ENCODE data around the gene IL5RA.

IL5RA gene

GRCh38 chr3:3074551-3075257 lies 35.5 kb downstream of the IL5RA start:
- no peak for TF ChIP-seq REST (IDR thresholded peaks at IDR 0.05; ENCODE audit: insufficient read depth in 1 of 2, low read depth in 2 of 2, low read length in 2 of 2)
- no peak for TF ChIP-seq SIN3A (IDR thresholded peaks at IDR 0.05; ENCODE audit: borderline replicate concordance, insufficient read depth, low read length)

- no peak for TF ChIP-seq REST (IDR thresholded peaks at IDR 0.05; ENCODE audit: insufficient read depth in 1 of 2, low read depth in 2 of 2, low read length in 2 of 2)
- no peak for TF ChIP-seq SIN3A (IDR thresholded peaks at IDR 0.05; ENCODE audit: borderline replicate concordance, insufficient read depth, low read length)
- TF ChIP-seq POLR2AphosphoS5 (IDR thresholded peaks at IDR 0.05; ENCODE audit: low read depth, low read length): no peak
- no peak for TF ChIP-seq FOXP2 (optimal IDR thresholded peaks at IDR 0.05; ENCODE audit: borderline replicate concordance, extremely low read depth, extremely low read length, insufficient read depth)
- no peak for TF ChIP-seq TAF1 (IDR thresholded peaks at IDR 0.05; ENCODE audit: borderline replicate concordance, insufficient read depth, low read length)
These were observed 39.0 kb downstream of the IL5RA start for GRCh38 chr3:3071136-3071535.

GRCh38 chr3:3069723-3070122 lies 40.5 kb downstream of the IL5RA start:
- TF ChIP-seq FOXP2 (optimal IDR thresholded peaks at IDR 0.05; ENCODE audit: borderline replicate concordance, extremely low read depth, extremely low read length, insufficient read depth): no peak
- TF ChIP-seq REST (IDR thresholded peaks at IDR 0.05; ENCODE audit: insufficient read depth in 1 of 2, low read depth in 2 of 2, low read length in 2 of 2): no peak
- TF ChIP-seq TAF1 (IDR thresholded peaks at IDR 0.05; ENCODE audit: borderline replicate concordance, insufficient read depth, low read length): no peak
- no peak for TF ChIP-seq SIN3A (IDR thresholded peaks at IDR 0.05; ENCODE audit: borderline replicate concordance, insufficient read depth, low read length)
- TF ChIP-seq POLR2AphosphoS5 (IDR thresholded peaks at IDR 0.05; ENCODE audit: low read depth, low read length): no peak

- TF ChIP-seq SIN3A (IDR thresholded peaks at IDR 0.05; ENCODE audit: borderline replicate concordance, insufficient read depth, low read length): no peak
- TF ChIP-seq FOXP2 (optimal IDR thresholded peaks at IDR 0.05; ENCODE audit: borderline replicate concordance, extremely low read depth, extremely low read length, insufficient read depth): no peak
- no peak for TF ChIP-seq TAF1 (IDR thresholded peaks at IDR 0.05; ENCODE audit: borderline replicate concordance, insufficient read depth, low read length)
- no peak for TF ChIP-seq POLR2AphosphoS5 (IDR thresholded peaks at IDR 0.05; ENCODE audit: low read depth, low read length)
- TF ChIP-seq REST (IDR thresholded peaks at IDR 0.05; ENCODE audit: insufficient read depth in 1 of 2, low read depth in 2 of 2, low read length in 2 of 2): no peak
These were observed 41.8 kb downstream of the IL5RA start for GRCh38 chr3:3068358-3068881.
